ENCODE measurements around the gene PATJ.
A peak's percentile ranks its signal among the peaks of the same experiment; 100 is the strongest.
"Not testable (repeated sequence)": the region's sequence is repeated elsewhere in the genome, so short reads cannot be mapped to it uniquely, and the experiment has no call there.

Gene PATJ, protein sequence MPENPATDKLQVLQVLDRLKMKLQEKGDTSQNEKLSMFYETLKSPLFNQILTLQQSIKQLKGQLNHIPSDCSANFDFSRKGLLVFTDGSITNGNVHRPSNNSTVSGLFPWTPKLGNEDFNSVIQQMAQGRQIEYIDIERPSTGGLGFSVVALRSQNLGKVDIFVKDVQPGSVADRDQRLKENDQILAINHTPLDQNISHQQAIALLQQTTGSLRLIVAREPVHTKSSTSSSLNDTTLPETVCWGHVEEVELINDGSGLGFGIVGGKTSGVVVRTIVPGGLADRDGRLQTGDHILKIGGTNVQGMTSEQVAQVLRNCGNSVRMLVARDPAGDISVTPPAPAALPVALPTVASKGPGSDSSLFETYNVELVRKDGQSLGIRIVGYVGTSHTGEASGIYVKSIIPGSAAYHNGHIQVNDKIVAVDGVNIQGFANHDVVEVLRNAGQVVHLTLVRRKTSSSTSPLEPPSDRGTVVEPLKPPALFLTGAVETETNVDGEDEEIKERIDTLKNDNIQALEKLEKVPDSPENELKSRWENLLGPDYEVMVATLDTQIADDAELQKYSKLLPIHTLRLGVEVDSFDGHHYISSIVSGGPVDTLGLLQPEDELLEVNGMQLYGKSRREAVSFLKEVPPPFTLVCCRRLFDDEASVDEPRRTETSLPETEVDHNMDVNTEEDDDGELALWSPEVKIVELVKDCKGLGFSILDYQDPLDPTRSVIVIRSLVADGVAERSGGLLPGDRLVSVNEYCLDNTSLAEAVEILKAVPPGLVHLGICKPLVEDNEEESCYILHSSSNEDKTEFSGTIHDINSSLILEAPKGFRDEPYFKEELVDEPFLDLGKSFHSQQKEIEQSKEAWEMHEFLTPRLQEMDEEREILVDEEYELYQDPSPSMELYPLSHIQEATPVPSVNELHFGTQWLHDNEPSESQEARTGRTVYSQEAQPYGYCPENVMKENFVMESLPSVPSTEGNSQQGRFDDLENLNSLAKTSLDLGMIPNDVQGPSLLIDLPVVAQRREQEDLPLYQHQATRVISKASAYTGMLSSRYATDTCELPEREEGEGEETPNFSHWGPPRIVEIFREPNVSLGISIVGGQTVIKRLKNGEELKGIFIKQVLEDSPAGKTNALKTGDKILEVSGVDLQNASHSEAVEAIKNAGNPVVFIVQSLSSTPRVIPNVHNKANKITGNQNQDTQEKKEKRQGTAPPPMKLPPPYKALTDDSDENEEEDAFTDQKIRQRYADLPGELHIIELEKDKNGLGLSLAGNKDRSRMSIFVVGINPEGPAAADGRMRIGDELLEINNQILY (N-terminal part only)

DNA sequence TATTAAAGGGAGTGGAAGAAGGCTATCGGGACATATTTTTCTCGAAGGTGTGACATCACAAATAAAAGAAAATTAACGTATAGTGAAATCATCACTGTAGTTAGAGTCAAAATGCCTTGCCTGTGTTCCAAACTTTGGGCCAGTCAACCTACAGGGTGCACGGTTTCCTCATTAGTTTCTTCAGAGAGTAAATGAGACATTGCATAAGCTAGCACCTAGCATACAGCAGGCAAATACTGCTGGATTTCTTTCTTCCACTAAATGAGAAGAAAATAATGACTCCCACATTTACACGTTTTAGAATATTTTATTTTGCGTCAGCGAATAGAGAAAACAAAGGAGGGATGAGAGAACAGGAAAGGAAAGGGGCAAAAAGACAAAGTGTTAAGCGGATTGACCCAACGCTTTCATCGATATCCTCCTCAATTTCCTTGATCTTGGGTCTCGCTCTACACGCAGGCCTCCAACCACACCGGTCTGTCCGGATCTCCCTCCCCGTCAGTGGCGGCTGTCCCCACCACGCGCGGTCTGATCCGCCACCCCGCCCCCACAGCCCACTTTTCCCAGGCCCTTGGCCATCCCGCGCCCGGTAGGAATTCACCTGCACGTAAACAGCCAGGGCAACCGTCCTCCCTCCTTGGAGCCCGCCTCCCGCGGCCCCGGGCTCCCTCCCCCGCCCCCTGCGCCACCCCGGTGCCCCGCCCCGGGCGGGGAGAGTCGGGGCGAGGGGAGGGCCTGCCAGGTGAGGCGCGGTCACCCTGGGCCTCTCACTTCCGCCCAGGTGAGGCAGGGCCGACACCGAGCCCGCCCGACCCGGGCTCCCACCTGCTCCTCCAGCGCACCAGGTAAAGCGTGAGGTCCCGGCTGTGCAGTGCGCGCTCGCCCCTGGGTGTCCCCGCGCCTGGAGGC is at the start of gene PATJ:
Gene PATJ (plus strand): TSS at position 770 of the 909 bp plus-strand sequence. CDS start 20,413 bp downstream, outside the sequence.
- DNase-seq (ENCODE audit: low read depth in 2 of 2), result peak; percentile 15 to 23

GRCh38 chr1:61699911-61700851 is 42.1 kb upstream of the PATJ start:
- no peak for DNase-seq (ENCODE audit: low read depth in 2 of 2)

DNA sequence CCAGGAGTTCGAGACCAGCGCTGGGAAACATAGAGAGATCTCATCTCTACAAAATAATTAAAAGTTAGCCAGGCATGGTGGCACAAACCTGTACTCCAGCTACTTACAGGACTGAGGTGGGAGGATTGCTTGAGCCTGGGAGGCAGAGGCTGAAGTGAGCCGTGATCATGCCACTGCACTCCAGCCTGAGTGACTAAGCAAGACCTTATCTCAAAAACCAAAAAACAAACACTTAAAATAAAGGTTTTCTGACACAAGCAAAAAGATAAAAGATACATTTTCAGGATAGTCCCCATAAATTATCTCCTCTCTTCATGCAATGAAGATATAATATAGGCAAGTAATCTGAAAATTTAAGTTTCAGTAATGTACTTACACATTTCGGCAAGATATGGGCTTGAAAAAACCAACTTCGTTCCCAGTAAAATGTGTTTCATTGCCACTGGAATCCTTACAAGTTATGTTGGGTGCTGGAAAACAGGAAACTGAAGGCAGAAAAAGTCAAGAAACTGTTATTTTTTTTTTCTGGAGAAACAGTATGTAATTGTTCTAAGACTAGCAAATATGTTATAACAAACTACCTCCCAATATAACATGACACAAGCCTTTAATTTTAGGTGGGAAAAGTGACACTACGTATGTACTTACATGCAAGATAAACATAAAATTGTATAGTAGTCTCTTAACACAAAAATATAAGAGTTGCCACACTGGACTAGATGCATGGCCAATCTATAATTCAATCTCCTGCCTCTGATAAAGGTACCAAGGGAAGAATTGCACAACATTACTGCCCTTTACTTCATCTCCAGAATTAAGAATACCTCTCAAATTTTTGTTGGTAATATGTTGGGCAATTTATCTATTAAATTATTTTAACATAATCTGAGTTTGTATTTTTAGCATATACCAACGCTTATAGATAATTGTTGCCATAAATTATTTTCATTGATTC is 33.0 kb upstream of the PATJ start:
- no peak for DNase-seq (ENCODE audit: low read depth in 2 of 2)

GRCh38 chr1:61709908-61710289 is 32.4 kb upstream of the PATJ start:
- no peak for DNase-seq (ENCODE audit: low read depth in 2 of 2)

- not testable (repeated sequence) for DNase-seq (ENCODE audit: low read depth in 2 of 2)
Measured at GRCh38 chr1:61711257-61711656, 31.0 kb upstream of the PATJ start.

DNA sequence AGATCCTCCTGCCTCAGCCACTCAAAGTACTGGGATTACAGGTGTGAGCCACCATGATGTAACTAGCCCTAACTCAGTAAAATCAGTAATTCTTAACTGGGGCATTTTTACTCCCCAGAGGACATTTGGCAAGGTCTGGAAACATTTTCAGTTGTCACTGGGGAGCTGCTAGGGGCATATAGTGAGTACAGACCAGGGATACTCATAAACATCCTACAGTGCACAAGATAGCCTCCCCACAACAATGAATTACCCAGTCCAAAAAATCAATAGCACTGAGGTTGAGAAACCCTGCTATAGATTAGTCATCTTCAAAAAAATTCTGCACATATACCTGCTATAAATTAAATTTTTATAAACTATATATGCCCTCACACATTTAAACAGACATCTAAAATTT is 30.3 kb upstream of the PATJ start:
- no peak for DNase-seq (ENCODE audit: low read depth in 2 of 2)

GRCh38 chr1:61718996-61719663 is 23.1 kb upstream of the PATJ start:
- not testable (repeated sequence) for DNase-seq (ENCODE audit: low read depth in 2 of 2)

DNA sequence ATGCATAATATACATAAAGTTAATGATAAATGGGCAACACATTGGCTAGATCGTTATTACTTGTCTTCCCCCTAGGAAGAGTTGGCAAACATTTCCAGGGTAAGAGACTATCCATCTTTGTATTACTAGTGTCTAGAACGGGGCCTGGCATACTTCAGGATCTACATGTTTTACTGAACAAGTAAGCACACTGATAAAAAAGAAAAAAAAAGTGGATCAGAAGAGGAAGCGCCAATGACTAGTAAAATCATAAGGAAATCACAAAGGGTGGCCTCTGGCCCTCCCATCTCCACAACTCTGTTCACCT is 17.8 kb upstream of the PATJ start:
- DNase-seq (ENCODE audit: low read depth in 2 of 2), result no peak

DNA sequence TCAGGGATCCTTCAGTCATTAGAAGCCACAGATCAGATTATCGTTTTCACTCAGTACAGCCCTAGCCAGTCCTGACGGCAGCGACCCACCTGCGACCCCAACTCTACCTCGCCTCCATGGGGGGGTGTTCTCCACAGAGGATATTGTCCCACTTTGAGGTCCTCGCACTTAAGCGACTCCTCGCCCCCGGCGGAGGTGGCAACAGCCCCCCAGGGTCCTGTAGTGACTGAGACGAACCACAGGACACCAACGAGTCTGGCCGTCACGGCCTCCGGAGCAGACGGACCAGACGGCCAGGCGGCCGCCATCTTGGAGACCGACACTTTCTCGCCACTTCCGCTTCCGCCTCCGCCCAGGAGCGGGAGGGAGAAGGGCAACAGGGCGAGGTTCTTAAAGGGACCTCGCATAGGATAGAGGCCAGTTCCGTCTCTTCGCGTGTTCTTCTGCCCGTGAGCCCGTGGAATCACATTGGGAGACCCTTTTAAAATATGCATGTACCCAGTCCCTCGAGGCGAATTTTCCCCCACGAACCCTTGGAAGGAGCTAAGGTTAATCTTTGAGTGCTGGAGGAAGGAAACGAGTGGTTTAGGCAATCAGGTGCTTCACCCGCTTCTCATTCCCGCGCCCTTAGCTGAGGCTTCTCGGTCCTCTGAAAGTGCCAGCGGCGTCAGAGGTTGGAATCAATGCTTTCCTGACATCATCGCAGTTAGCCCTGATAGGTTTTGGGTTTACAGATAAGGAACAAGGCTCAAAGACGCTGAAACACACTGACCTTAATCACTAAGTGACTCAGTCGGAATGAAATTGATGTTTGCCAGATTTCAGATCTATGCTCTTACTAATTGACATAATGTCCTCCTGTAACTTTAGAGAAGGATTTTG is 17.2 kb upstream of the PATJ start, which contains the start of gene TM2D1:
Gene TM2D1 (minus strand): TSS at position 329 of the 882 bp plus-strand sequence. CDS start 21 bp downstream, at position 308.
- peak; percentile 51 to 63 for DNase-seq (ENCODE audit: low read depth in 2 of 2)

- no peak for DNase-seq (ENCODE audit: low read depth in 2 of 2)
Measured at GRCh38 chr1:61727544-61727943, 14.7 kb upstream of the PATJ start.

DNA sequence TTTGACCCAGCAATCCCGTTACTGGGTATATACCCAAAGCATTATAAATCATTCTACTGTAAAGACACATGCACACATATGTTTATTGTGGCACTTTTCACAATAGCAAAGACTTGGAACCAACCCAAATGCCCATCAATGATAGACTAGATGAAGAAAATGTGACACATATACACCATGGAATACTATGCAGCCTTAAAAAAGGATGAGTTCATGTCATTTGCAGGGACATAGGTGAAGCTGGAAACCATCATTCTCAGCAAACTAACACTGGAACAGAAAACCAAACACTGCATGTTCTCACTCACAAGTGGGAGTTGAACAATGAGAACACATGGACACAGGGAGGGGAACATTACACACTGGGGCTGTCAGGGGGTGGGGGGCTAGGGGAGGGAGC is 11.6 kb upstream of the PATJ start:
- DNase-seq (ENCODE audit: low read depth in 2 of 2), result not testable (repeated sequence)

DNA sequence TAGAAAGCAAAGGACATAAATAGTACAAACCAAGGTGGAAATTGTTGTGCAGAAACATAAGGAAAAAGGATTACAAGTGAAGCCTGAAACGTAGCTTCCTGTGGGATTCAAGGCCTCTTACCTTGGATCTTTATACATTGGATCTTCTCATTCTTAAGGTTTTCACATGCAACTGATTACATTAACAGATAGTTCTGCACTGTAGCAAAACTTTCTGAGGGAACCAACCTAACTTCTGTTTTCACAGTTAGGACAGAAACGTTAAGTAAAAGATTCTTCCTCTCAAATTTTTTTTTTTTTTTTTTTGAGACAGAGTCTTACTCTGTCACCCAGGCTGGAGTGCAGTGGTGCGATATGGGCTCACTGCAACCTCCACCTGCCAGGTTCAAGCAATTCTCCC is 9.6 kb upstream of the PATJ start:
- DNase-seq (ENCODE audit: low read depth in 2 of 2), result no peak

- no peak for DNase-seq (ENCODE audit: low read depth in 2 of 2)
Measured at GRCh38 chr1:61740751-61741700, 1.3 kb upstream of the PATJ start.

- DNase-seq (ENCODE audit: low read depth in 2 of 2), result no peak
Measured at GRCh38 chr1:61742620-61743430, 545 bp downstream of the PATJ start.

DNA sequence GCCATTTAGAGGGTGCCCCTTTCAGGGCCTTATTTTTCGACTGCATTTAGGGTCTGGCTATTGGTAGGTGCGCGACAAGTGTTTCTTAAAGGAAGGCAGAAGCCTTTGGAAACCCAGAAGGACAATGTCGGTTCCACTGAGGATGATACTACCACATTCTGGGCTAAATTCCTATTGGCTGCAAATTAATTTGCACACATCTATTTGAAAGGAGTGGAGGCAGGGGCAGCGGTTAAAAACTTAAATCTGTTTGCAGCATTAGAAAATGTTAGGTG is 1.1 kb downstream of the PATJ start:
- DNase-seq (ENCODE audit: low read depth in 2 of 2), result no peak
